ENCODE data around the gene PTPRN2.
"Not testable (repeated sequence)": the region's sequence is repeated elsewhere in the genome, so short reads cannot be mapped to it uniquely, and the experiment has no call there.

PTPRN2 gene

GRCh38 chr7:158052381-158053060 lies 535.1 kb downstream of the PTPRN2 start:
- Histone ChIP-seq H3K36me3 (ENCODE audit: insufficient read depth, low read length) (no peaks in the 10 kb centered on the region), H3K4me3 (ENCODE audit: low read depth in 1 of 2, low read length in 2 of 2) (no peak overlapping the region), H3K9ac (ENCODE audit: low read length) (no peak overlapping the region), H3K4me1 (ENCODE audit: insufficient read depth, low read length) (no peaks in the 10 kb centered on the region), H3K27me3 (ENCODE audit: control insufficient read depth in 1 of 2, insufficient read depth in 2 of 2, low read length in 2 of 2) (no peaks in the 10 kb centered on the region), H3K9me3 (ENCODE audit: low read length) (no peaks in the 10 kb centered on the region), H3K27ac (ENCODE audit: low read depth, low read length) (no peak overlapping the region)

- Histone ChIP-seq H3K36me3 (ENCODE audit: insufficient read depth, low read length) (no peaks in the 10 kb centered on the region), H3K9ac (ENCODE audit: low read length) (no peak overlapping the region), H3K9me3 (ENCODE audit: low read length) (no peaks in the 10 kb centered on the region), H3K27ac (ENCODE audit: low read depth, low read length) (no peak overlapping the region), H3K27me3 (ENCODE audit: control insufficient read depth in 1 of 2, insufficient read depth in 2 of 2, low read length in 2 of 2) (no peaks in the 10 kb centered on the region), H3K4me3 (ENCODE audit: low read depth in 1 of 2, low read length in 2 of 2) (no peak overlapping the region), H3K4me1 (ENCODE audit: insufficient read depth, low read length) (no peaks in the 10 kb centered on the region)
These were observed 535.8 kb downstream of the PTPRN2 start for GRCh38 chr7:158051776-158052175.

- no peaks in the 10 kb centered on the region for H3K27me3 ChIP-seq (ENCODE audit: control insufficient read depth in 1 of 2, insufficient read depth in 2 of 2, low read length in 2 of 2)
- no peak overlapping the region for H3K9ac ChIP-seq (ENCODE audit: low read length)
- no peaks in the 10 kb centered on the region for H3K9me3 ChIP-seq (ENCODE audit: low read length)
- no peaks in the 10 kb centered on the region for H3K4me1 ChIP-seq (ENCODE audit: insufficient read depth, low read length)
- H3K27ac ChIP-seq (ENCODE audit: low read depth, low read length): no peak overlapping the region
- H3K4me3 ChIP-seq (ENCODE audit: low read depth in 1 of 2, low read length in 2 of 2): no peak overlapping the region
- H3K36me3 ChIP-seq (ENCODE audit: insufficient read depth, low read length): no peaks in the 10 kb centered on the region
These were observed 536.5 kb downstream of the PTPRN2 start for GRCh38 chr7:158050978-158051651.

- Histone ChIP-seq H3K27ac (ENCODE audit: low read depth, low read length) (no peak overlapping the region), H3K36me3 (ENCODE audit: insufficient read depth, low read length) (no peaks in the 10 kb centered on the region), H3K4me1 (ENCODE audit: insufficient read depth, low read length) (no peaks in the 10 kb centered on the region), H3K9me3 (ENCODE audit: low read length) (no peaks in the 10 kb centered on the region), H3K27me3 (ENCODE audit: control insufficient read depth in 1 of 2, insufficient read depth in 2 of 2, low read length in 2 of 2) (no peaks in the 10 kb centered on the region), H3K4me3 (ENCODE audit: low read depth in 1 of 2, low read length in 2 of 2) (no peak overlapping the region), H3K9ac (ENCODE audit: low read length) (no peak overlapping the region)
These were observed 537.1 kb downstream of the PTPRN2 start for GRCh38 chr7:158050441-158050977.

- Histone ChIP-seq H3K9me3 (ENCODE audit: low read length) (no peaks in the 10 kb centered on the region), H3K4me3 (ENCODE audit: low read depth in 1 of 2, low read length in 2 of 2) (no peak overlapping the region), H3K36me3 (ENCODE audit: insufficient read depth, low read length) (no peaks in the 10 kb centered on the region), H3K27ac (ENCODE audit: low read depth, low read length) (no peak overlapping the region), H3K4me1 (ENCODE audit: insufficient read depth, low read length) (no peaks in the 10 kb centered on the region), H3K9ac (ENCODE audit: low read length) (no peak overlapping the region), H3K27me3 (ENCODE audit: control insufficient read depth in 1 of 2, insufficient read depth in 2 of 2, low read length in 2 of 2) (no peaks in the 10 kb centered on the region)
These were observed 538.4 kb downstream of the PTPRN2 start for GRCh38 chr7:158049271-158049670.

GRCh38 chr7:158048569-158048968 lies 539.1 kb downstream of the PTPRN2 start:
- H3K36me3 ChIP-seq (ENCODE audit: insufficient read depth, low read length): no peaks in the 10 kb centered on the region
- no peaks in the 10 kb centered on the region for H3K27me3 ChIP-seq (ENCODE audit: control insufficient read depth in 1 of 2, insufficient read depth in 2 of 2, low read length in 2 of 2)
- H3K27ac ChIP-seq (ENCODE audit: low read depth, low read length): no peak overlapping the region
- H3K9ac ChIP-seq (ENCODE audit: low read length): no peak overlapping the region
- H3K4me3 ChIP-seq (ENCODE audit: low read depth in 1 of 2, low read length in 2 of 2): no peak overlapping the region
- peaks cover 4% of the 10 kb centered on the region for H3K4me1 ChIP-seq (ENCODE audit: insufficient read depth, low read length)
- H3K9me3 ChIP-seq (ENCODE audit: low read length): no peaks in the 10 kb centered on the region

GRCh38 chr7:158047391-158048059 lies 540.1 kb downstream of the PTPRN2 start:
- H3K9ac ChIP-seq (ENCODE audit: low read length): no peak overlapping the region
- H3K27me3 ChIP-seq (ENCODE audit: control insufficient read depth in 1 of 2, insufficient read depth in 2 of 2, low read length in 2 of 2): no peaks in the 10 kb centered on the region
- H3K4me1 ChIP-seq (ENCODE audit: insufficient read depth, low read length): peaks cover 4% of the 10 kb centered on the region
- no peak overlapping the region for H3K27ac ChIP-seq (ENCODE audit: low read depth, low read length)
- no peaks in the 10 kb centered on the region for H3K9me3 ChIP-seq (ENCODE audit: low read length)
- H3K4me3 ChIP-seq (ENCODE audit: low read depth in 1 of 2, low read length in 2 of 2): no peak overlapping the region
- H3K36me3 ChIP-seq (ENCODE audit: insufficient read depth, low read length): no peaks in the 10 kb centered on the region

- not testable (repeated sequence) for H3K27ac ChIP-seq (ENCODE audit: low read depth, low read length); H3K4me3 ChIP-seq (ENCODE audit: low read depth in 1 of 2, low read length in 2 of 2); H3K27me3 ChIP-seq (ENCODE audit: control insufficient read depth in 1 of 2, insufficient read depth in 2 of 2, low read length in 2 of 2); H3K9ac ChIP-seq (ENCODE audit: low read length); H3K36me3 ChIP-seq (ENCODE audit: insufficient read depth, low read length); H3K4me1 ChIP-seq (ENCODE audit: insufficient read depth, low read length); H3K9me3 ChIP-seq (ENCODE audit: low read length)
These were observed 541.4 kb downstream of the PTPRN2 start for GRCh38 chr7:158046246-158046645.

GRCh38 chr7:158044482-158044823 lies 543.2 kb downstream of the PTPRN2 start:
- no peak overlapping the region for H3K27ac ChIP-seq (ENCODE audit: low read depth, low read length)
- H3K9me3 ChIP-seq (ENCODE audit: low read length): no peaks in the 10 kb centered on the region
- H3K27me3 ChIP-seq (ENCODE audit: control insufficient read depth in 1 of 2, insufficient read depth in 2 of 2, low read length in 2 of 2): no peaks in the 10 kb centered on the region
- no peak overlapping the region for H3K9ac ChIP-seq (ENCODE audit: low read length)
- H3K36me3 ChIP-seq (ENCODE audit: insufficient read depth, low read length): no peaks in the 10 kb centered on the region
- H3K4me3 ChIP-seq (ENCODE audit: low read depth in 1 of 2, low read length in 2 of 2): no peak overlapping the region
- peaks cover 4% of the 10 kb centered on the region for H3K4me1 ChIP-seq (ENCODE audit: insufficient read depth, low read length)

GRCh38 chr7:158043551-158044481 lies 543.8 kb downstream of the PTPRN2 start:
- H3K27ac ChIP-seq (ENCODE audit: low read depth, low read length): no peak overlapping the region
- no peaks in the 10 kb centered on the region for H3K9me3 ChIP-seq (ENCODE audit: low read length)
- H3K4me3 ChIP-seq (ENCODE audit: low read depth in 1 of 2, low read length in 2 of 2): no peak overlapping the region
- no peak overlapping the region for H3K9ac ChIP-seq (ENCODE audit: low read length)
- H3K36me3 ChIP-seq (ENCODE audit: insufficient read depth, low read length): no peaks in the 10 kb centered on the region
- H3K27me3 ChIP-seq (ENCODE audit: control insufficient read depth in 1 of 2, insufficient read depth in 2 of 2, low read length in 2 of 2): no peaks in the 10 kb centered on the region
- peaks cover 4% of the 10 kb centered on the region for H3K4me1 ChIP-seq (ENCODE audit: insufficient read depth, low read length)

Data from muscle layer of colon (tissue), 2 donors.